Kidney epithelial cell (primary cell): ENCODE results near the gene ALOXE3. TPM values are rescaled to one million over a fixed set of nuclear protein-coding genes. Genes with fewer than 3 reads are reported as not detected.

Experiments
- DNase-seq: peaks from one replicate; pipeline ENCODE4 v3.0.0-alpha.2; 2010; ENCODE audit warnings: low read depth
- H3K27me3 ChIP-seq: 2 replicates; pipeline ENCODE4 v1.6.0; 2011; ENCODE audit warnings: low read length; ENCODE audit not compliant: control insufficient read depth, insufficient read depth
- H3K36me3 ChIP-seq: 2 replicates; pipeline ENCODE4 v1.5.1; 2011; ENCODE audit warnings: low read length; ENCODE audit not compliant: control insufficient read depth, insufficient read depth
- H3K4me3 ChIP-seq: 2 replicates; pipeline ENCODE4 v1.5.1; 2011; ENCODE audit warnings: low read depth, mild to moderate bottlenecking, control low read depth, low read length
- total RNA-seq: library from RNA; depleted of rRNA; stranded (reverse); fragments of >200 nt; gene quantifications from 2 replicates; pipeline ENCODE4 v1.2.3, GENCODE V29; 2015
- TF ChIP-seq, protein P1 (sequence below): IDR thresholded peaks from 2 replicates; pipeline ENCODE4 v1.5.1; 2011; ENCODE audit warnings: mild to moderate bottlenecking, moderate library complexity, low read length, control low read depth, inconsistent platforms; ENCODE audit not compliant: insufficient read depth, poor library complexity, severe bottlenecking

ALOXE3 gene
- total RNA-seq, 1 donor from 2014 or later: 0.75 TPM

DNA sequence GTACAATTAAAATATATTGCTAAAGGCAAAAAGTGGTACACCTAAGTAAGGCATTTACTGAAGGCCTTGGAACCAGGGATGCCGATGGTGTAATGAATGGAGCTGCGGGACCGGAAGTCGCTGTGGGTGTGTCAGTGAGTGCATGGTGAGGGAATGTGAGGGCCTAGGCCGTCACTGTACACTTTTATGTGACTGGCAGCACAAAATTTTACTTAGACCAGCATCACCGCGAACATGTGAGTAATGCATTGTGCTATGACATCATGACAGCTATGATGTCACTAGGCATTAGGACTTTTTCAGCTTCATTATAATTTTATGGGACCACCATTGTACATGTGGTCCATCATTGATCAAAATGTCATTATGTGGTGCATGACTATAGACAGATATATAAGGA is 64.7 kb downstream of the ALOXE3 start:
- no peak for DNase-seq
- TF ChIP-seq, protein P1, sequence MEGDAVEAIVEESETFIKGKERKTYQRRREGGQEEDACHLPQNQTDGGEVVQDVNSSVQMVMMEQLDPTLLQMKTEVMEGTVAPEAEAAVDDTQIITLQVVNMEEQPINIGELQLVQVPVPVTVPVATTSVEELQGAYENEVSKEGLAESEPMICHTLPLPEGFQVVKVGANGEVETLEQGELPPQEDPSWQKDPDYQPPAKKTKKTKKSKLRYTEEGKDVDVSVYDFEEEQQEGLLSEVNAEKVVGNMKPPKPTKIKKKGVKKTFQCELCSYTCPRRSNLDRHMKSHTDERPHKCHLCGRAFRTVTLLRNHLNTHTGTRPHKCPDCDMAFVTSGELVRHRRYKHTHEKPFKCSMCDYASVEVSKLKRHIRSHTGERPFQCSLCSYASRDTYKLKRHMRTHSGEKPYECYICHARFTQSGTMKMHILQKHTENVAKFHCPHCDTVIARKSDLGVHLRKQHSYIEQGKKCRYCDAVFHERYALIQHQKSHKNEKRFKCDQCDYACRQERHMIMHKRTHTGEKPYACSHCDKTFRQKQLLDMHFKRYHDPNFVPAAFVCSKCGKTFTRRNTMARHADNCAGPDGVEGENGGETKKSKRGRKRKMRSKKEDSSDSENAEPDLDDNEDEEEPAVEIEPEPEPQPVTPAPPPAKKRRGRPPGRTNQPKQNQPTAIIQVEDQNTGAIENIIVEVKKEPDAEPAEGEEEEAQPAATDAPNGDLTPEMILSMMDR: no peak
- Histone ChIP-seq H3K36me3 (no peaks in the 10 kb centered on the region), H3K27me3 (peaks cover 7% of the 10 kb centered on the region), H3K4me3 (no peak overlapping the region)

DNA sequence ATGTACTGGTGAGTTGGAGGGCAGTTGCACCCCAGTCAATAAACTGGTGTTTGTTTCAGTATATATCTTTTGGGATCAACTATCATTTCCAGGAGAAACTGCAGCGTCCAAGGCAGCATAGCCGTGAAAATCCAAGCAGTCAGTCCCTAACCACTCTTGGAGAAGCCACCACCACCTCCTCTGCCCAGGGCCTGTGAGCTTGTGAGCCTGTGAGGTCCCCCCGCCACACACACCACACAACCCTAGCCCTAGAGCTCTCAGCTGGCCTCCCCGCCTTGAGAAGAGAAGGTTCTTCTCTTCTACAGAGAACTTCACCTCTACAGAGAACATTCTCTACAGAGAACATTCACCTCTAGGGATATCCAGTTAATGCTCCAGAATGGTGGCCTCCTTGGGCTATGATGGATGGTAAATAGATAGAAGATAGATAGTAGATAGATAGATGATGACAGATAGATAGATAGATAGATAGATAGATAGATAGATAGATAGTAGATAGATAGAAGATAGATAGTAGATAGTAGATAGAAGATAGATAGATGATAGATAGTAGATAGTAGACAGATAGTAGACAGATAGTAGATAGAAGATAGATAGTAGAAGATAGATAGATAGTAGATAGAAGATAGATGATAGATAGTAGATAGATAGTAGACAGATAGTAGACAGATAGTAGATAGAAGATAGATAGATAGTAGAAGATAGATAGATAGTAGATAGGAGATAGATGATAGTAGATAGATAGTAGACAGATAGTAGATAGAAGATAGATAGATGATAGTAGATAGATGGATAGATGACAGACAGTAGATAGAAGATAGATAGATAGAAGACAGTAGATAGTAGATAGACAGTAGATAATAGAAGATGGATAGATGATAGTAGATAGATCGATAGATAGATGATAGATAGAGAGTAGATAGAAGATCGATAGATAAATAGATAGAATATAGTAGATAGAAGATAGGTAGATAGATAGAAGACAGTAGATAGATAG is 65.8 kb downstream of the ALOXE3 start:
- H3K36me3 ChIP-seq: no peaks in the 10 kb centered on the region
- TF ChIP-seq, protein P1: no peak
- no peak overlapping the region for H3K4me3 ChIP-seq
- DNase-seq: no peak
- H3K27me3 ChIP-seq: peaks cover 5% of the 10 kb centered on the region

DNA sequence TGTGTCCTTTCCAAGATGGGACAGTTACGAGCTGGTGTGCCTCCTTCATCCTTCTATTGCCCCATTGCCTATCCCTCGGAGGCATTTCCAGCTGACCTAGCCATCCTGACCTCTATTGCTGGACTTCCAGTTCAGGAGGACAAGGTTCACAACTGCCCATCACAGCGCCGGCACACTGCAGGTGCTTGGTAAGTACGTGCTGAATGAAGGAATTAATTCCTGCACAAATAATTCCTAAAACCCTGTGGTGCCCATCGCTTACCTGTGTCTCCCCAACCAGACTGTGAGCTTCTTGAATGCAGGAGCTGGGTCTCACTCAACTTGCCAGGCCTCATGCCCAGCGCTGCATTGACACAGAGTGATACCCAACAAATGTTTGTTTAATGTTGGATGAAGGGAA is 66.5 kb downstream of the ALOXE3 start:
- H3K36me3 ChIP-seq: no peaks in the 10 kb centered on the region
- TF ChIP-seq, protein P1: no peak
- H3K4me3 ChIP-seq: no peak overlapping the region
- peaks cover 11% of the 10 kb centered on the region for H3K27me3 ChIP-seq
- no peak for DNase-seq

DNA sequence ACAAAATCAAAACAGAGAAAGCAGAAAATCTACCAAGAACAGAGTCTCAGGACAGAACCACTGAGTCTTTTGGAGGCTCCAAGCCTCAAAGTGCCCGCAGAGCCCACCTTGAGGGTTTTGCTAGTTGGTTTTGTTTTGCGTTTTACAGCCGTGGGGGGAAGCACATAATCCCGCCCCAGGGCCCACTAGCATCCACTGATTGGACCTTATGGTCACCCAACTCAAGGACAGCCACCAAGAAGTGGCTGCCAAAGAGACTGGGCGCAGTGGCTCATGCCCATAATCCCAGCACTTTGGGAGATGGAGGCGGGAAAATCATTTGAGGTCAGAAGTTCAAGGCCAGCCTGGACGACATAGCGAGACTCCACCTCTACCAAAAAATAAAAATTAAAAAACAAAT is 69.6 kb downstream of the ALOXE3 start:
- Histone ChIP-seq H3K36me3 (no peaks in the 10 kb centered on the region), H3K27me3 (peaks cover 21% of the 10 kb centered on the region), H3K4me3 (no peak overlapping the region)
- no peak for DNase-seq
- TF ChIP-seq, protein P1: no peak

DNA sequence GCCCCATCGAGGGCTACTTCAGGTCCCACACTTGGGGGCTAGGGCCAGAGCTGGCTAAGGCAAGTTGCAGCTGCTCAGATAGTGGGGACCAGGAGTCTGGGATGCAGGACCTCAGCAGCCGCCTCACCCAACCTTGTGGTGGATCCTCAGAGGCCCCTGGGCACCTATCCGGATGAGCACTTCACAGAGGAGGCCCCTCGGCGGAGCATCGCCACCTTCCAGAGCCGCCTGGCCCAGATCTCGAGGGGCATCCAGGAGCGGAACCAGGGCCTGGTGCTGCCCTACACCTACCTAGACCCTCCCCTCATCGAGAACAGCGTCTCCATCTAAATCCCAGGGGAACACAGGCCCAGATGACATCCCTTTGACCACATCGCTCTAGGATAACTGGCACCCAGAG is 70.1 kb downstream of the ALOXE3 start:
- DNase-seq: no peak
- Histone ChIP-seq H3K36me3 (no peaks in the 10 kb centered on the region), H3K4me3 (no peak overlapping the region), H3K27me3 (peaks cover 21% of the 10 kb centered on the region)
- TF ChIP-seq, protein P1: no peak
